Measurements from ENCODE around the gene SYT1.
"Not testable (repeated sequence)": the region's sequence is repeated elsewhere in the genome, so short reads cannot be mapped to it uniquely, and the experiment has no call there.

SYT1 gene

GRCh38 chr12:79415321-79415720 lies 550.7 kb downstream of the SYT1 start:
- no peak for DNase-seq

- DNase-seq, result no peak
Measured at GRCh38 chr12:79415746-79416435, 551.3 kb downstream of the SYT1 start.

GRCh38 chr12:79420146-79420618 lies 555.6 kb downstream of the SYT1 start:
- DNase-seq, result peak; percentile 10

GRCh38 chr12:79421236-79421740 lies 556.7 kb downstream of the SYT1 start:
- no peak for DNase-seq

GRCh38 chr12:79422060-79422812 lies 557.7 kb downstream of the SYT1 start:
- DNase-seq, result no peak

GRCh38 chr12:79423560-79423959 lies 559.0 kb downstream of the SYT1 start:
- DNase-seq, result no peak

- peak; percentile 12 for DNase-seq
Measured at GRCh38 chr12:79424109-79424721, 559.6 kb downstream of the SYT1 start.

GRCh38 chr12:79426121-79426520 lies 561.5 kb downstream of the SYT1 start:
- DNase-seq, result no peak

- DNase-seq, result not testable (repeated sequence)
Measured at GRCh38 chr12:79426744-79427143, 562.2 kb downstream of the SYT1 start.

- DNase-seq, result no peak
Measured at GRCh38 chr12:79433465-79434072, 569.0 kb downstream of the SYT1 start.

GRCh38 chr12:79434561-79434960 lies 570.0 kb downstream of the SYT1 start:
- DNase-seq, result no peak

GRCh38 chr12:79435742-79436141 lies 571.2 kb downstream of the SYT1 start:
- DNase-seq, result no peak

GRCh38 chr12:79438480-79439174 lies 574.1 kb downstream of the SYT1 start:
- DNase-seq, result no peak

- no peak for DNase-seq
Measured at GRCh38 chr12:79439175-79439825, 574.7 kb downstream of the SYT1 start.

GRCh38 chr12:79441534-79441933 lies 577.0 kb downstream of the SYT1 start:
- no peak for DNase-seq

GRCh38 chr12:79442396-79442795 lies 577.8 kb downstream of the SYT1 start:
- no peak for DNase-seq

GRCh38 chr12:79444089-79444488 lies 579.5 kb downstream of the SYT1 start:
- no peak for DNase-seq

GRCh38 chr12:79448816-79449215 lies 584.2 kb downstream of the SYT1 start:
- DNase-seq, result no peak

- DNase-seq, result no peak
Measured at GRCh38 chr12:79451365-79451764, 586.8 kb downstream of the SYT1 start.

GRCh38 chr12:79451978-79452377 lies 587.4 kb downstream of the SYT1 start:
- no peak for DNase-seq

GRCh38 chr12:79452906-79453305 lies 588.3 kb downstream of the SYT1 start:
- DNase-seq, result no peak

- no peak for DNase-seq
Measured at GRCh38 chr12:79453820-79454219, 589.2 kb downstream of the SYT1 start.

All from NCI-H748 treated with DMSO at 0.1 percent for 48 hours (cell line).